ENCODE measurements around the gene AP1S1. TPM values are rescaled to one million over a fixed set of nuclear protein-coding genes. Genes with fewer than 3 reads are reported as not detected.

Gene AP1S1
- total RNA-seq, 1 donor from 2014 or later, result 45.6 TPM

DNA sequence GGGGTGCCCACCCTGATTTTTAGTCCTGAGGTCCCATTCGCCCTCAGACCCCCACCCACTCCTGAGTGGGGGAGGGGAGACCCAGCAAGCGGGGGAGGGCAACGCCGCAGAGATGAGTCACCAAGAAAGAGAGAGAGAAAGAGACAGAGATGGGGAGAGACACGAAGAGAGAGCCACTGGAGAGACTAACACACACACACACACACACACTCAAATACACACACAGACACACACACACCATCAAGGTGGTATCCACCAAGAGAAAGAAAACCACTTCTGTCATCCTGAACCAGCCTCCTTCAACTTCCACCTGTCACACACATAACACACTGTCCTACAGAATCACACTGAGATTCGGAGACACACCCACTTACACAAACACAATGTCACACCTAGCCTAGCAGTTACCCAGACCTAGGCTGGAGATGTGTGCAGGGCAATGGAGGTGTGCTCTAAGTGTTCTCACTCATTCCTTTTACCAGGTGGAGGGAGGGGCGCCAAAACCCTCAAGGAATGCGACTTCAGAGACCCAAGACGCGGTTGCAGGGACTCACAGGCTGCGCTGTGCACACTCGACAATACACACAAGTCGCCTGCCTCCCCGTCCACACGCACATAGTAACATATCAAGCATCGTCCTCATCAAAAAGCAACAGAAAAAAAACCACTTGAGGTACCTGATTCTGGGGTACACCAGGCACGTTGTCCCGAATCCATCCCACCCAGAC, 15.0 kb downstream of the AP1S1 start:
- Mint-ChIP-seq H3K36me3 (ENCODE audit: low read depth, unreplicated experiment) (peaks cover 7% of the 10 kb centered on the region), H3K4me1 (ENCODE audit: unreplicated experiment) (peaks cover 32% of the 10 kb centered on the region), H3K27ac (ENCODE audit: unreplicated experiment) (peak overlapping the region; percentile 48), H3K4me3 (ENCODE audit: unreplicated experiment) (peak overlapping the region; percentile 79), H3K27me3 (ENCODE audit: unreplicated experiment) (peaks cover 56% of the 10 kb centered on the region), H3K9me3 (ENCODE audit: unreplicated experiment) (no peaks in the 10 kb centered on the region)
- TF ChIP-seq, protein P1, sequence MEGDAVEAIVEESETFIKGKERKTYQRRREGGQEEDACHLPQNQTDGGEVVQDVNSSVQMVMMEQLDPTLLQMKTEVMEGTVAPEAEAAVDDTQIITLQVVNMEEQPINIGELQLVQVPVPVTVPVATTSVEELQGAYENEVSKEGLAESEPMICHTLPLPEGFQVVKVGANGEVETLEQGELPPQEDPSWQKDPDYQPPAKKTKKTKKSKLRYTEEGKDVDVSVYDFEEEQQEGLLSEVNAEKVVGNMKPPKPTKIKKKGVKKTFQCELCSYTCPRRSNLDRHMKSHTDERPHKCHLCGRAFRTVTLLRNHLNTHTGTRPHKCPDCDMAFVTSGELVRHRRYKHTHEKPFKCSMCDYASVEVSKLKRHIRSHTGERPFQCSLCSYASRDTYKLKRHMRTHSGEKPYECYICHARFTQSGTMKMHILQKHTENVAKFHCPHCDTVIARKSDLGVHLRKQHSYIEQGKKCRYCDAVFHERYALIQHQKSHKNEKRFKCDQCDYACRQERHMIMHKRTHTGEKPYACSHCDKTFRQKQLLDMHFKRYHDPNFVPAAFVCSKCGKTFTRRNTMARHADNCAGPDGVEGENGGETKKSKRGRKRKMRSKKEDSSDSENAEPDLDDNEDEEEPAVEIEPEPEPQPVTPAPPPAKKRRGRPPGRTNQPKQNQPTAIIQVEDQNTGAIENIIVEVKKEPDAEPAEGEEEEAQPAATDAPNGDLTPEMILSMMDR (IDR thresholded peaks at IDR 0.05; ENCODE audit: unreplicated experiment), result no peak
- no peak for DNase-seq (ENCODE audit: low spot score)

DNA sequence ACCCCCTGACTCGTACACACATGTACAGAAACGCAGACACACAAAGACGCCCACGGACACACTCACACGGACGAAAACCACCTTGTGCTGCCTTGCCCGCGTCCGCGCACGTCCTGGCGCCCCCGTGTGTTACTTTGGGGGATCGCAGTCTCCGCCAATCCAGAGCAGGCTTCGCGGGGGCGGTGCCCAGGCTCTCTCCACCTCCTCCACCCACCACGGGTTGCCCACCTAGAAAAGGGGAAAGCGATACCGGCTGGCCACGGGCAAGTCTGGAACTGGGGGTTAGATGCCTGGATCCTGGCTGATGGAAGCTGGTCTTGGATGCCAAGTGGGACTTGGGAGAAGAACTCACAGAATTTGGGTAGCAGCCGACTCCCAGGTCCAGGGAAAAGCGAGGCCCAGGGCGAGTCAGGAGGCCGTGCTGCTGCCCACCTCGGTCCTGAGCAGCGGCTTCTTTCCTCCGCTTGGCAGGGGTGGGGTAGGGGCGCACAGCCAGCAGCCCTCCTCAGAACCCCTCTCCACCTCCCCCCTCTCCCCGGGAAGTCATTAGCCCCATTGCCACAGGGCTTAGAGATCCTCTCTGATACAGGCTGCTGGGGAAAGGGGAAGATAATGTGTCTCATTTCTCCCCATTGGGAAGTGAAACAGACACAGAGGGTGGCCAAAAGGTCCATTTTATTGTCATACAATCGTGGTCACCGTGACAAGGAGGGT, 15.7 kb downstream of the AP1S1 start:
- no peak overlapping the region for H3K4me3 Mint-ChIP-seq (ENCODE audit: unreplicated experiment)
- peaks cover 28% of the 10 kb centered on the region for H3K4me1 Mint-ChIP-seq (ENCODE audit: unreplicated experiment)
- no peaks in the 10 kb centered on the region for H3K9me3 Mint-ChIP-seq (ENCODE audit: unreplicated experiment)
- H3K36me3 Mint-ChIP-seq (ENCODE audit: low read depth, unreplicated experiment), result peaks cover 7% of the 10 kb centered on the region
- H3K27me3 Mint-ChIP-seq (ENCODE audit: unreplicated experiment), result peaks cover 57% of the 10 kb centered on the region
- DNase-seq (ENCODE audit: low spot score), result peak; percentile 90
- TF ChIP-seq, protein P1 (IDR thresholded peaks at IDR 0.05; ENCODE audit: unreplicated experiment), result peak; percentile 84
- no peak overlapping the region for H3K27ac Mint-ChIP-seq (ENCODE audit: unreplicated experiment)

DNA sequence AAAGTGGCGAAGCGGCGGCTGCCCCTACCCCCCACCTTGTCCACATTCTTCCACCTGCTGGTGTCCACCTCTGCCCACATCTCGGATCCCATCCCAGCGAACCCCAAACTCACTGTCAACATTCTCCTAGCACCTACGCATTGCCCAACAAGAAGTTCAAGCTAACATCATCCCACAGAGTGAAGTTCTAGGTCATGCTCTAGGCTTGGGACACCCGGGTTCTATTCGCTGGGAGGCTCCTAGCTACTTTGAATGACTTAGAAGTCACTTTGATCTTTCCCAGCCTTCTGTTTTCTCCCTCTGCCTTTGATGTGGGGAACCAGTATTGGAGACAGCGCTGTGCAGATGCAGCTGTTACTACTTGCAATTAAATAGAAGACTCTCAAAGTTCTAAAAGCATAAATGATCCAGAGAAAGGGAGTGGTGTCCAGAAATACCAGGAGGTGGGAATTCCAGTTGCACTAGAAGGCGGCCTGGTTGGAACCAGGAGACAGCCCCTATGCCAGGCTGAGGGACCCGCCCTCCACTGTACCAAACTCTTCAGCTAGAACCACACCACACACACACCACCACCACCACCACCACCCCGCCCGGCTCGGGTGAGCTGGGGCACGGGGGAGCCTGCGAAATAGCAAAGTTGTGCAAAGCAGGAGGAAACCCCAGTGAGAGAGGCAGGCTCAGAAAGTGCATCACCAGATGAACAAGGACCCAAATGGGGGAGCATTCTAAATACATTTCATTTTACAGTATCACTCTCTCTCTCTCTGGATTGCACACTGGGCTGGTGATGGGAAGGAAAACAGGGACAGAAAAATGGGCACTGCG, 16.6 kb downstream of the AP1S1 start:
- Mint-ChIP-seq H3K4me1 (ENCODE audit: unreplicated experiment) (peaks cover 23% of the 10 kb centered on the region), H3K27me3 (ENCODE audit: unreplicated experiment) (peaks cover 59% of the 10 kb centered on the region), H3K27ac (ENCODE audit: unreplicated experiment) (peak overlapping the region; percentile 53), H3K9me3 (ENCODE audit: unreplicated experiment) (no peaks in the 10 kb centered on the region), H3K4me3 (ENCODE audit: unreplicated experiment) (peak overlapping the region; percentile 51), H3K36me3 (ENCODE audit: low read depth, unreplicated experiment) (peaks cover 7% of the 10 kb centered on the region)
- no peak for DNase-seq (ENCODE audit: low spot score)
- TF ChIP-seq, protein P1 (IDR thresholded peaks at IDR 0.05; ENCODE audit: unreplicated experiment), result no peak

DNA sequence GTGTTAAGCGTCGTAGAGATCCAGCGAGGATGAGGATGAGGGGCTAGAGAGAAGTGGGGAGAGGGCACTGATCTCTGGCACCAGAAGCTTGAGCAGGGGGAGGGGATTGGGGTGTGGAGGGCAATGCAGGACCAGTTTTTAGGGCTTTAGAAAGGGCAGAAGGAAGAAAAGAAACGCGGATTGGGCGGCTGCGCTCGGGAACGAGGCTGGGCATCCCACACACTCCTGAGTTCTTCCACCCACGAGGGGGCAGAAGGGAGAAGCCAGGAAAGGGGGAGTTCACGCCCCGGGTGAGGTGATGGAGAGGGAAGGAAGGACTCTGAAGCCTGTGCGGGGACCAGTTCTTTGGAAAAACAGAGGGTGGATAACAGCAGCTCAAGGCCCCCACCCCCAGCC, 17.2 kb downstream of the AP1S1 start:
- peaks cover 59% of the 10 kb centered on the region for H3K27me3 Mint-ChIP-seq (ENCODE audit: unreplicated experiment)
- peaks cover 20% of the 10 kb centered on the region for H3K4me1 Mint-ChIP-seq (ENCODE audit: unreplicated experiment)
- TF ChIP-seq, protein P1 (IDR thresholded peaks at IDR 0.05; ENCODE audit: unreplicated experiment), result no peak
- peak overlapping the region; percentile 39 for H3K4me3 Mint-ChIP-seq (ENCODE audit: unreplicated experiment)
- no peak for DNase-seq (ENCODE audit: low spot score)
- peak overlapping the region; percentile 53 for H3K27ac Mint-ChIP-seq (ENCODE audit: unreplicated experiment)
- H3K36me3 Mint-ChIP-seq (ENCODE audit: low read depth, unreplicated experiment), result peaks cover 7% of the 10 kb centered on the region
- no peaks in the 10 kb centered on the region for H3K9me3 Mint-ChIP-seq (ENCODE audit: unreplicated experiment)
